Thoracic aorta (tissue), 2 donors: ENCODE measurements around the gene VIM. TPM values are rescaled to one million over a fixed set of nuclear protein-coding genes. Genes with fewer than 3 reads are reported as not detected.
"Not testable (repeated sequence)": the region's sequence is repeated elsewhere in the genome, so short reads cannot be mapped to it uniquely, and the experiment has no call there.

ENCODE experiments used
- ATAC-seq: fragments of 150-250 bp; one replicate; pipeline ENCODE4 v1.8.0; 2017; ENCODE audit warnings: low read depth; ENCODE audit not compliant: insufficient number of reproducible peaks, low FRiP score
- DNase-seq: peaks from one replicate; pipeline ENCODE4 v3.0.0-alpha.2; 2020; ENCODE audit warnings: low spot score
- H3K27ac ChIP-seq, 2 donors: fragments of 200-600 bp; sonication (generic); 1 replicate in 1 of 2; 2 replicates in 1 of 2; pipeline ENCODE4 v1.5.1; 2016; ENCODE audit warnings: mild to moderate bottlenecking in 2 of 2, moderate library complexity in 2 of 2
- H3K27me3 ChIP-seq: fragments of 200-600 bp; sonication (generic); replicated peaks from 2 replicates; pipeline ENCODE4 v1.6.0; 2016; ENCODE audit warnings: mild to moderate bottlenecking; ENCODE audit not compliant: insufficient read depth
- H3K36me3 ChIP-seq: fragments of 200-600 bp; sonication (generic); one replicate; pipeline ENCODE4 v1.5.1; 2016
- H3K4me1 ChIP-seq, 2 donors: fragments of 200-600 bp; sonication (generic); 1 replicate in 1 of 2; 2 replicates in 1 of 2; pipeline versions ENCODE4 v1.5.1 to v1.6.0; 2016; ENCODE audit warnings: low read depth in 2 of 2, mild to moderate bottlenecking in 1 of 2; ENCODE audit not compliant: control insufficient read depth in 1 of 2
- H3K4me3 ChIP-seq: fragments of 200-600 bp; sonication (generic); 2 replicates; pipeline ENCODE4 v1.5.1; 2016; ENCODE audit warnings: mild to moderate bottlenecking
- H3K9me3 ChIP-seq: fragments of 200-600 bp; sonication (generic); 2 replicates; pipeline ENCODE4 v1.5.1; 2016
- total RNA-seq, 2 donors: library from RNA; depleted of rRNA; stranded (reverse); fragments of >200 nt; gene quantifications; one replicate each; pipeline versions ENCODE4 v1.1.0 to v1.2.3, GENCODE V29; 2016
- TF ChIP-seq, protein P1 (sequence below): fragments of 200-600 bp; sonication (generic); IDR thresholded peaks from one replicate; pipeline ENCODE4 v1.5.1; 2019; ENCODE audit warnings: antibody characterized with exemption

VIM gene
- total RNA-seq, 2 donors from 2014 or later, result 5,884 to 8,033 TPM

DNA sequence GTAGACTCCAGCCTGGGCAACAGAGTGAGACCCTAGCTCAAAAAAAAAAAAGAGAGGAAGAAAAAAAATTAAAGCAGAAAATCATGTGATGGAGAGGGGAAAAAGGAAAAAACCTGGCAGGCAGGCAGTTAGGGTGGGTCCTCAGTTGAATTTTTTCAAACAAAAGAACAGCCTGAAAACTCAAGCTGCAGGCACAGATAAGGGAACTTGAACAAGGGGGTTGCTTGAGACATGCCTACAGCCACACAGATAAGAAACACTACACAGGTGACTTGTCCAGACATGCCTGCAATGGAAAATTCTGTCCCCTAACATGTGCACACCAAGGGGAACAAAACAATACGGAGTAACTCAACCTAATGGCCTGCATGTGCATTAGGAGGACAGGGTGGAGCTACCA lies 19.2 kb downstream of the VIM start:
- no peak for ATAC-seq
- H3K27me3 ChIP-seq, result no peaks in the 10 kb centered on the region
- no peak for DNase-seq
- peaks cover 5 to 13% of the 10 kb centered on the region in 2 donors for H3K4me1 ChIP-seq
- H3K27ac ChIP-seq, result no peak overlapping the region
- no peaks in the 10 kb centered on the region for H3K9me3 ChIP-seq
- TF ChIP-seq, protein P1, sequence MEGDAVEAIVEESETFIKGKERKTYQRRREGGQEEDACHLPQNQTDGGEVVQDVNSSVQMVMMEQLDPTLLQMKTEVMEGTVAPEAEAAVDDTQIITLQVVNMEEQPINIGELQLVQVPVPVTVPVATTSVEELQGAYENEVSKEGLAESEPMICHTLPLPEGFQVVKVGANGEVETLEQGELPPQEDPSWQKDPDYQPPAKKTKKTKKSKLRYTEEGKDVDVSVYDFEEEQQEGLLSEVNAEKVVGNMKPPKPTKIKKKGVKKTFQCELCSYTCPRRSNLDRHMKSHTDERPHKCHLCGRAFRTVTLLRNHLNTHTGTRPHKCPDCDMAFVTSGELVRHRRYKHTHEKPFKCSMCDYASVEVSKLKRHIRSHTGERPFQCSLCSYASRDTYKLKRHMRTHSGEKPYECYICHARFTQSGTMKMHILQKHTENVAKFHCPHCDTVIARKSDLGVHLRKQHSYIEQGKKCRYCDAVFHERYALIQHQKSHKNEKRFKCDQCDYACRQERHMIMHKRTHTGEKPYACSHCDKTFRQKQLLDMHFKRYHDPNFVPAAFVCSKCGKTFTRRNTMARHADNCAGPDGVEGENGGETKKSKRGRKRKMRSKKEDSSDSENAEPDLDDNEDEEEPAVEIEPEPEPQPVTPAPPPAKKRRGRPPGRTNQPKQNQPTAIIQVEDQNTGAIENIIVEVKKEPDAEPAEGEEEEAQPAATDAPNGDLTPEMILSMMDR, result no peak
- H3K36me3 ChIP-seq, result no peaks in the 10 kb centered on the region
- no peak overlapping the region for H3K4me3 ChIP-seq

DNA sequence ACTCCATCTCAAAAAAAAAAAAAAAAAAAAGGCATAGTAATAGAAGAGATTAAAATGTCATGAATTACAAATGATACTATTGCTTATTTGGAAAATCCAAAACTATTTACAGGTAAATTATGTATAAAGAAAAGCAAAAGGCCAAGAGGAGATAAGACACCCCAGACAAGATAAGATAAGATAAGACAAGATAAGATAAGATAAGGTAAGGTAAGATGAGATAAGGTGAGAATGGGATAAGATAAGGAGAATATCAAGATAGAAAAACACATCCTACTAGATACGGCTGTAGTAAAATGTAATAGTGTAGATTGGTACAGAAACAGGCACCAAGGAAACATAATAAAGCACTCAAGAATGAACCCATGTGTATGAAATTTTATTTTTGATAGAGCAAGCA lies 20.9 kb downstream of the VIM start:
- DNase-seq (no peak), ATAC-seq (no peak)
- Histone ChIP-seq H3K9me3 (no peaks in the 10 kb centered on the region), H3K27me3 (no peaks in the 10 kb centered on the region), H3K36me3 (no peaks in the 10 kb centered on the region), H3K4me3 (no peak overlapping the region), H3K27ac (no peak overlapping the region), H3K4me1 (peaks cover 5 to 9% of the 10 kb centered on the region in 2 donors)
- TF ChIP-seq, protein P1, result no peak

DNA sequence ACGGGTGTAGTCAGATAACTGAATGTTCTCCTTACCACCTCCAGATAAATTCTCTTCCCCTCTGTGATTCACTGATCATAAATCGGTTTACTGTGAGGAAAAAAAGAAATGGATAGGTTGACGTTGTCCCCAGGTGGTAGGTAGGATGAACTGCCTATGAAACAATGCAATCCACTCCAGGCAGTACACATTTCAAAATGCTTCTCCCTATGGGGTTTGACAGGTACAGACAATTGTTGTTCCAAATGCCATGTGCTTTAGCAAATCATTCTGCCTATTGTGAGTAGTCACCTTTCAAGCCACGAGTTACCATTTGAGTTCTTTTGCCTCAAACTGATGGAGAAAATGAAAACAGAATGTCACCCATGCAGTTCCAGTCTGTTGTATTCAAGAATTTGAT lies 21.8 kb downstream of the VIM start:
- Histone ChIP-seq H3K27ac (no peak overlapping the region), H3K4me1 (peaks cover 0 to under 1% of the 10 kb centered on the region in 2 donors), H3K9me3 (no peaks in the 10 kb centered on the region), H3K4me3 (no peak overlapping the region), H3K27me3 (no peaks in the 10 kb centered on the region), H3K36me3 (no peaks in the 10 kb centered on the region)
- DNase-seq, result no peak
- TF ChIP-seq, protein P1, result no peak
- no peak for ATAC-seq

DNA sequence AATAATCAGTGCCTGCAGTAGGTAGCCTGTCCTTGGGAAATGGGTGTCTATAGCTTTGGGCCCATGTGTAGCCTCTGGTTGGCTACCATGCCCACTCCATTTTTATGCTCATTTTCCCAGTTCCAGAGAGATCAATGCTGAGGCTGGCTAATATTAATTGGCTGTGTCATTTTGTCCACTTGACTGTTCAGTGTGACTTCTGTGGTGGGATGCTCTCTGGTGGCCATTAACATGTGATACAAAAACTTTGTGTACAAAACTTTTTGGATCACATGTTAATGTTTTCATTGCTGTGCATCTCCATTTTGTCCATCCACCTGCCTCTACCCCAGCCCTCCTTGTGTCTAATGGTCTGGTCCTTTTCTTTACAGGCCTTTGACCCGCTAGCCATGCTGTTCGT lies 22.7 kb downstream of the VIM start:
- Histone ChIP-seq H3K27me3 (no peaks in the 10 kb centered on the region), H3K4me3 (no peak overlapping the region), H3K4me1 (no peaks in the 10 kb centered on the region), H3K27ac (no peak overlapping the region), H3K9me3 (no peaks in the 10 kb centered on the region), H3K36me3 (no peaks in the 10 kb centered on the region)
- ATAC-seq (no peak), DNase-seq (no peak)
- TF ChIP-seq, protein P1, result peak; percentile 16

DNA sequence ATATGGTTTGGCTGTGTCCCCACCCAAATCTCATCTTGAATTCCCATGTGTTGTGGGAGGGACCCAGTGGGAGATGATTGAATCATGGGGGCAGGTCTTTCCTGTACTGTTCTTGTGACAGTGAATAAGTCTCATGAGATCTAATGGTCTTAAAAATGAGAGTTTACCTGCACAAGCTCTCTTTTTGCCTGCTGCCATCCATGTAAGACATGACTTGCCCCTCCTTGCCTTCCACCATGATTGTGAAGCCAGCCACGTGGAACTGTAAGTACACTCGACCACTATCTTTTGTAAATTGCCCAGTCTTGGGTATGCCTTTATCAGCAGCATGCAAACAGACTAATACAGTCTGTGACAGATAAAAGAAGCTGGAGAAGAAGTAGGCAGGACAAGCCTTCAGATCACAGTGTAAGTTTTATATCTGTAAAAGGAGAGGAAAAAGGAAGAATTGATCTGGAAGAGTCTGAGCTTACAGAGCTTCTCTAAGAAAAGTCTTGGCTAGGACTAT lies 26.6 kb downstream of the VIM start:
- ATAC-seq, H3K4me1 ChIP-seq, H3K27me3 ChIP-seq, DNase-seq, H3K36me3 ChIP-seq, H3K9me3 ChIP-seq, H3K27ac ChIP-seq, H3K4me3 ChIP-seq: not testable (repeated sequence)

DNA sequence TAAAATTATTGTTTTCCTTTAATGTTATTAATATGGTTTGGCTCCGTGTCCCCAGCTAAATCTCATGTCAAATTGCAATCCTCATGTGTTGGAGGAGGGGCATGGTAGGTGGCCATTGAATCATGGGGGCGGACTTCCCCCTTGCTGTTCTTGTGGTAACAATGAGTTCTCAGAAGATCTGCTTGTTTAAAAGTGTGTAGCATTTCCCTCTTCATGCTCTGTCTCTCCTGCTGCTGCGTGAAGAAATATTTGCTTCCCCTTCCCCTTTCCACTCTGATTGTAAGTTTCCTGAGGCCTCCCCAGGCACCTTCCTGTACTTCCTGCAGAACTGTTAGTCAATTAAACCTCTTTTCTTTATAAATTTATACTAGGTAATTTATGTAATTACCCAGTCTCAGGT lies 27.5 kb downstream of the VIM start:
- Histone ChIP-seq H3K9me3 (no peaks in the 10 kb centered on the region), H3K4me3 (no peak overlapping the region), H3K27me3 (no peaks in the 10 kb centered on the region), H3K4me1 (peaks cover 0 to 4% of the 10 kb centered on the region in 2 donors), H3K36me3 (no peaks in the 10 kb centered on the region), H3K27ac (no peak overlapping the region)
- DNase-seq, result no peak
- TF ChIP-seq, protein P1, result no peak
- ATAC-seq, result no peak
